DMS153 treated with DMSO at 0.1 percent for 48 hours (cell line): ENCODE data around the gene SIRPB1.
"Not testable (repeated sequence)": the region's sequence is repeated elsewhere in the genome, so short reads cannot be mapped to it uniquely, and the experiment has no call there.

Source experiments
- DNase-seq: peaks from one replicate; lab custom pipeline; 2025; ENCODE audit not compliant: unreplicated experiment; lab: John Stamatoyannopoulos, UW

SIRPB1 gene

DNA sequence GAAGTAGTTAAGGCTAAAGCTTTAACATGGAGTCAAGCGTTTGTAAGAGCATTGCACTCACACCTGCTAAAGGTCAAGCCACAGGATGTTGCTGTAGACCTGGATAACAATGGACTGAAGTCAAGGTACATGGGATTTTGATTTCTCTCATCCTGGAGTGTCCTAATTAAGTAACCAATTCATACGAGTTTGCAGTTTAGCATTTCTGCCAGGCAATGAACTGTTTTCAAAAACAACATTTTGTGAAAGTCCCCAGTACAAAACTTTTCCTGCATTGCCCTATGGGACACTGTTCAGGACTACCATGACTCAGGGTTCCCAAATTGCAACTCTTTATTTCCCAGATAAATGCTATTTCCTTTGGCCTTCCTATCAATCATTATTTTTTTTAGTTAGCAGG lies 17.4 kb upstream of the SIRPB1 start:
- DNase-seq = no peak

- no peak for DNase-seq
Measured at GRCh38 chr20:1636621-1637020, 16.8 kb upstream of the SIRPB1 start.

DNA sequence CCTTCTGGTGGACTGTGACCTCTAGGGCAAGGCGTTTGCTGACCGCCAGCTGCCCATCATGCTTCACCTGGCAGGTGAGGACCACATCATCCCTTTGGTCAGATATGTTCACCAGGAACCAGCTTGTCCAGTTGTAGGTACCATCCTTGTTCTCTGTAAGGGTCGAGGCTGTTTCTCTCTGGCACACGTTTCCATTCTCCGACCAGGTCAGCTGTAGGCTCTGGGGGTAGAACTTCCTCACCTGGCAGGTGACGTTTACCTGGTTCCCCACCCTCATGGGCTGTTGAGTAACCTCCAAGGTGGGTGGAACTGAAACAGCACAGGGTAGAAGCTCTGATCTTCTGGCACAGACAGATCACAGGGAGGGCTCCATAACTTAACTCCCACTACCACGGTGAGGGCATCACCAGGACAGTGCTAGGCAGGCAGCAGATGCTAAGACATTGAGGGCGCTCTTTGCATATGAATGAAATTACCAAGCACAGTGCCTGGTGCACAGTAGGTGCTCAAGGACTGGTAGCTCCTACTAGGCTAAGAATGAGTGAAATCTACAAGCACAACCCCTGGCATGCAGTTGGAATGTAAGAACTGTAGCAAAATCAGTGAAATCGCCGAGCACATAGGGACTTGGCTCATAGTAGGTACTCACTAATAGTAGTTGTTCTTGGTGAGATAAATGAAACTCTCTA lies 15.6 kb upstream of the SIRPB1 start:
- DNase-seq = no peak

GRCh38 chr20:1633535-1633934 lies 13.7 kb upstream of the SIRPB1 start:
- DNase-seq = no peak

DNA sequence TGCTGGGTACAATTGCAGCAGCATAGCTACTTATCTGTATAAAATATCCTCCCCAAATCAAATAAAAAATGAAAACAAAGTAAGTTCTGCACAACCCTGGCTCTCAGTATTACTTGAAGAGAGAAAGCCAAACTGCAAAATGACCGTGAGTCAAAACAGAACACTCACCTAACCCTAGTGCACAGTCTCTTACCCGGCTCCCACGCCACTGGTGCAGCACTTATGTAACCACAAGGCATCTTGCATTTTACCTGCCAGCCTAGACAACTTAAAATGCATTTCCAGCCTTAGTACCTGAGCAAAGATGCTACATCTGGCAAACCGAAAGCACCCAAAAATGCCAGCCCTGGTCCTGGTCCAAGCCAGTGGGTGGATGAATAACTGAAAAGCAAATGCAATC lies 12.4 kb upstream of the SIRPB1 start:
- no peak for DNase-seq

- no peak for DNase-seq
Measured at GRCh38 chr20:1631309-1632151, 11.7 kb upstream of the SIRPB1 start.

- no peak for DNase-seq
Measured at GRCh38 chr20:1630186-1630585, 10.4 kb upstream of the SIRPB1 start.

DNA sequence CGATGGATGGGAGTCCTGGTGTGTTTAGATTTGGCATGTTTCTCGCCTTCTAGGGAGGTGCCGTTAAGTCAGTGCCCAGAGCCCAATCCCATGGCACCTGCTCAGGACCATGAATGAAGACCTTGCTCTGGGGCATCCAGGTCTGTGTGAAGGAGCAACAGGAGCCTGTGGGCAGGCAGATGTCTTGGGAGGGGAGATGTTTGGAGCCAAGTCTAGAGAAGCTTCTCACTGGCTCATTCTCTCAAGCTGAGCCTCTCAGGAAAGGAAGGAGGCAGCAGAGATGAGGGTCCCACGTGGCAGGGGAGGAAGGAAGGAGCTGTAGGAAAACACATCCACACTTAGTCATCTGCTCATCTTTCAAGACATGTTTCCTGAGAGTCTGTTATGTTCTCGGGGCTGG lies 9.5 kb upstream of the SIRPB1 start:
- DNase-seq = no peak

DNA sequence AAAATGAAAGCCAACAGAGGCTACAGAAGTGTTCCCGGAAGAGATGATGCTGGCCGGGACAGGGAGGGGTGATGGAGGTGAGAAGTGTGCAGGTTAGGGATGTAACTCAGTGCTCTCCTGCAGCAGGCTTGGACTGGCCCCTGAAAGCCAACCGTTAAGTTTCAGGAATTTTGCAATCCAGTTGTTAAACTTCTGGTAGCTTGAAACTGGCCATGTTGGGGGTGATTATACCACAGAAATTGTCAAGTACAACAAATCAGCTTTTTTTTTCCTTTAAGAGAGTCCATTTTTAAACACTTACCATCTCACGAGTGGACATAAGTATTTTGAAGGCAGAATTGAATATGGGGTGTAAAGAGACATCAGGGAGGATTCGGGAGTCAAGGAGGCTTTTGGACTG lies 8.8 kb upstream of the SIRPB1 start:
- no peak for DNase-seq

DNA sequence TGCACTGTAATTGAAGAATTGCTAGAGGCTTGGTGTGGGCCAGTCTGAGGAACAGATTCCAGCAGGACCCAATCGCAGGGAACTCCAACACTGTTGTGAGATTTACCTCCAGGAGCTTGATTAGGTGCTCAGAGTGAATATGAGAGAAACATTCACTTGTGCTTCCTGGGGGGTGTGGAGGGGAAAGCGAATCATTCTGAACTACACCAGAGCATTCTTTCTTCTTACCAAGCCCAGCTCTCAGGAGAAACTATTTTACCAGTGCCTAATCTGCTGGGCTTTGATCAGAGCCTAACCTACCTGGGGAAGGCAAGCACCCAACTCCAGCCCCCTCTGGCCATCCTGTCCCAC lies 7.4 kb upstream of the SIRPB1 start:
- DNase-seq = no peak

GRCh38 chr20:1626528-1627199 lies 6.9 kb upstream of the SIRPB1 start:
- DNase-seq = no peak

DNA sequence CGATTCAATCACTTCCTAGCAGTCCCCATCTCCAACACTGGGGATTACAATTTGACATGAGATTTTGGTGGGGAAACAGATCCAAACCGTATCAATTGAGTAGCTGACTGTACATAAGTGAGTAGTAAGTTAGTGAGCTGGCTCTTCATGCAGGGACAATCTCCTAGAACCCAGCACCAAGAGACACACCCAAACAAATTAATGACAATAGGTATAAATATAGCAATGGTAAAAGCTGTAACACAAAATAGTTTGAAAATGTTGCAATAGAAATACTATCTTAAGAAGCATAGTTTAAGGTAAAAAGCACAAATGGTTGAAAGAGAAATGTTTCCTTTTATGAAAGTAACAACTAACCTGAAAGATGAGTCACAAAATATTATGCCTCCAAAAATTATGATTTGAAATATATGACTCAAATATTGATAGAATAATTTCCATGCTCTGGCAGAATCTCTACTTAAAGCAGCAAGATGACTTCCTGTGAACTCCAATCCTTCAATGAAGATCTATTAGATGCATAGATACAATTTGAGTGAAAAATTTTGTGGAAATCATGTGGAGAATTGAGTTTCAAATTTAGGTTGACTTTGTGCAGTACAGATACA lies 5.4 kb upstream of the SIRPB1 start:
- DNase-seq = no peak

GRCh38 chr20:1623501-1624205 lies 3.8 kb upstream of the SIRPB1 start:
- DNase-seq = no peak

GRCh38 chr20:1622450-1622849 lies 2.6 kb upstream of the SIRPB1 start:
- DNase-seq = no peak

GRCh38 chr20:1621316-1621715 lies 1.5 kb upstream of the SIRPB1 start:
- no peak for DNase-seq

DNA sequence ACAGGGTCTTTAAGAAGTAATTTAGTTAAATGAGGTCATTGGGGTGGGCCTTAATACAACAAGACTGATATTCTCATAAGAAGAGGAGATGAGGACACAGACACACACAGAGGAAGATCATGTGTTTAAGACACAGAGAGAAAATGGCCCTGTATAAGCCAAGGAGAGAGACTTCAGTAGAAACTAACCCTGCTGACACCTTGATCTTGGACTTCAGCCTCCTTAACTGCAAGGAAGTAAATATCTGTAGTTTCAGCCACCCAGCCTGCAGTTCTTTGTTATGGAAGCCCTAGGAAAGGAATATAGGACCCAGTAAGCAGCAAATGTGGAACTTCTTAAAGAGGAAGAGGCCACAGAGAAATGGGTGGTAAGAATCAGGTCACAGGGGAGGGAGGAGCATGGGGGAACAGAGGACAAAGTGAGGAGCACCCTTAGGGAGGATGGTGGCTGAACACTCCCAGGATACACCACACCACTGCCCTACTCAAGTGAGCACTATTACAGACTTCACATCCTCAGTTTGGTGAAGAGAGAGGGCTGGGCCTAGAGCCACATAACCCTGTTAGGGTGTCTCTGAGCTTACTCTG lies 762 bp downstream of the SIRPB1 start:
- no peak for DNase-seq

GRCh38 chr20:1618479-1618878 lies 1.3 kb downstream of the SIRPB1 start:
- DNase-seq = no peak

DNA sequence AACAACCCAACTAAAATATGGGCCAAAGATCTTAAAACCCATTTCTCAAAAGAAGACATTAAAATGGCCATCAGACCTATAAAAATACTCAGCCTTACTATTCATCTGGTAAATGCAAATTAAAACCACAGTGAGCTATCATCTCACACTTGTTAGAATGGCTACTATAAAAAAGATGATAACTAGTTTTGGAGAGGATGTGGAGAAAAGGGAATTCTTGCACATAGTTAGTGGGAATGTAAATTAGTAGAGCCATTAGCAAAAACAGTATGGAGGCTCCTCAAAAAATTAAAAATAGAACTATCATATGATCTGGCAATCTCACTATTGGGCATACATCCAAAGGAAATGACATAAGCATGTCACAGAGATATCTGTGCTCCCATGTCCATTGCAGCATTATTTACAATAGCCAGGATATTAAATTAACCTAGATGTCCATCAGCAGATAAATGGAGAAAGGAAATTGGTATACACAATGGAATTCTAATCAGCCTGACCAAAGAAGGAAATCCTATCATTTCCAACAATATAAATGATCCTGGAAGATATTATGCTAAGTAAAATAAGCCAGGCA lies 2.9 kb downstream of the SIRPB1 start:
- DNase-seq = no peak

DNA sequence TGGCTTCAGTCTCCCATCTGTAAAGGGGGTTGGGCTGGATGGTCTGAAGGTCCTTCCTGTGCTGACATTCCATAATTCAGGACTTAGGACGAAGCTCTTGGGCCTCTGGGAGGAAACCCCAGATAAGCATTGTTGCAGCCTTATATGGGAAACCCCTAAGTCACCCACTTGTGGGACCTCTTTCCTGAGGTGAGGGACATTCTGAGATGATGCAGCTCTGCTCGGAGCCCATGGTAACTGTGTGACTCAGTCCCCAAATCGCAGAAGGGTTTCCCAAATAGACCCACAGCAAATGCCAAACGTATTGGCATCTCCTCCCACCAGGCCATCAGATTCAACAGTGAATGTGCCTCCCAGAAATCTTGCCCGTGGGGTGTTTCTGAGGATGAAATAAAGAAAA lies 9.4 kb downstream of the SIRPB1 start:
- DNase-seq = not testable (repeated sequence)

GRCh38 chr20:1608678-1609347 lies 11.0 kb downstream of the SIRPB1 start:
- DNase-seq = not testable (repeated sequence)
